RWPE1 (cell line): Measurements from ENCODE around the gene MARK2.
A peak's percentile ranks its signal among the peaks of the same experiment; 100 is the strongest.

Experiments
- CTCF ChIA-PET: fragments of 350-600 bp; sonication (Branson Sonifier 250); formaldehyde crosslinking; extraction: SDS; loops from one replicate; lab custom pipeline; 2021; lab: Yijun Ruan, JAX
- POLR2A ChIA-PET: fragments of 400-600 bp; formaldehyde crosslinking; extraction: SDS; loops from one replicate; lab custom pipeline; 2020; ENCODE audit warnings: antibody characterized with exemption; ENCODE audit not compliant: low non-redundant PET; lab: Yijun Ruan, JAX
- DNase-seq: peaks from one replicate; pipeline ENCODE4 v3.0.0; 2012; ENCODE audit warnings: low spot score
- H3K27ac ChIP-seq: fragments of 450-650 bp; 2 replicates; pipeline ENCODE4 v1.5.1; 2017
- CTCF ChIP-seq: fragments of 450-650 bp; conservative IDR thresholded peaks from 2 replicates; pipeline ENCODE4 v1.5.1; 2017; ENCODE audit warnings: low read depth, mild to moderate bottlenecking

MARK2 gene

GRCh38 chr11:63929616-63930015 is 90.7 kb downstream of the MARK2 start:
- POLR2A ChIA-PET: no interaction called here
- CTCF ChIA-PET: interaction anchor here (0.9 kb wide), 1 partner anchor 24 kb away, joined by 4 read pairs; no protein-coding TSS in a partner anchor
- no peak for DNase-seq
- no peak overlapping the region for H3K27ac ChIP-seq
- no peak for TF ChIP-seq CTCF

- POLR2A ChIA-PET: no interaction called here
- TF ChIP-seq CTCF: no peak
- CTCF ChIA-PET: interaction anchor here (0.6 kb wide), 1 partner anchor 287 kb away, joined by 4 read pairs; no protein-coding TSS in a partner anchor
- H3K27ac ChIP-seq: no peak overlapping the region
- DNase-seq: no peak
Observed at GRCh38 chr11:63931045-63931444, 92.1 kb downstream of the MARK2 start.

- CTCF ChIA-PET: interaction anchor here (0.6 kb wide), 1 partner anchor 286 kb away, joined by 4 read pairs; no protein-coding TSS in a partner anchor
- H3K27ac ChIP-seq: no peak overlapping the region
- DNase-seq: no peak
- POLR2A ChIA-PET: no interaction called here
- no peak for TF ChIP-seq CTCF
Observed at GRCh38 chr11:63931876-63932275, 93.0 kb downstream of the MARK2 start.

- POLR2A ChIA-PET: no interaction called here
- no peak for DNase-seq
- H3K27ac ChIP-seq: 0 out of 2 replicates have a peak overlapping the region, but pooled peaks have one; percentile 3
- CTCF ChIA-PET: interaction anchor here (0.6 kb wide), 1 partner anchor 1422 kb away, joined by 3 read pairs; no protein-coding TSS in a partner anchor
- no peak for TF ChIP-seq CTCF
Observed at GRCh38 chr11:63933459-63933858, 94.5 kb downstream of the MARK2 start.

- ChIA-PET CTCF (interaction anchor here (0.5 to 0.6 kb wide), 3 partner anchors 10 to 130 kb away, joined by 3 to 4 read pairs (median 3); no protein-coding TSS in a partner anchor), POLR2A (interaction anchor here (0.6 kb wide), 1 partner anchor 8 kb away, joined by 4 read pairs; no protein-coding TSS in a partner anchor)
- TF ChIP-seq CTCF: no peak
- peak overlapping the region; percentile 89 for H3K27ac ChIP-seq
- peak; percentile 67 for DNase-seq
Observed at GRCh38 chr11:63937713-63938478, 99.0 kb downstream of the MARK2 start.

- peak within 1 kb of the TSS; percentile 89 for H3K27ac ChIP-seq
- TF ChIP-seq CTCF: no peak
- ChIA-PET CTCF (interaction anchor here (0.5 to 0.6 kb wide), 2 partner anchors 11 to 131 kb away, joined by 3 to 4 read pairs; no protein-coding TSS in a partner anchor), POLR2A (no interaction called here)
- peak; percentile 98 for DNase-seq
Observed at GRCh38 chr11:63938479-63939396, 99.8 kb downstream of the MARK2 start, which contains the start of gene NAA40. Gene NAA40 (plus strand): TSS chr11:63939002. CDS start chr11:63939097, 95 bp downstream.
